GM13976 (cell line): ENCODE data around the gene SSBP2.
"Not testable (repeated sequence)": the region's sequence is repeated elsewhere in the genome, so short reads cannot be mapped to it uniquely, and the experiment has no call there.

Source experiments
- DNase-seq: peaks from one replicate; pipeline ENCODE4 v3.0.0; 2012; ENCODE audit warnings: low spot score
- in situ Hi-C: fragments of 300-500 bp; cut with MboI; formaldehyde crosslinking; loops from one replicate; pipeline ENCODE4 v1.12.0; 2022; ENCODE audit warnings: low sequenced_read_pairs, mixed read lengths, inconsistent platforms; ENCODE audit not compliant: unreplicated experiment
- TF ChIP-seq, protein P1 (sequence below): IDR thresholded peaks from 2 replicates; pipeline ENCODE4 v1.5.1; 2012; ENCODE audit warnings: borderline replicate concordance, mild to moderate bottlenecking; ENCODE audit not compliant: insufficient read depth; ENCODE audit errors: extremely low read depth, missing control alignments, control extremely low read depth

SSBP2 gene

DNA sequence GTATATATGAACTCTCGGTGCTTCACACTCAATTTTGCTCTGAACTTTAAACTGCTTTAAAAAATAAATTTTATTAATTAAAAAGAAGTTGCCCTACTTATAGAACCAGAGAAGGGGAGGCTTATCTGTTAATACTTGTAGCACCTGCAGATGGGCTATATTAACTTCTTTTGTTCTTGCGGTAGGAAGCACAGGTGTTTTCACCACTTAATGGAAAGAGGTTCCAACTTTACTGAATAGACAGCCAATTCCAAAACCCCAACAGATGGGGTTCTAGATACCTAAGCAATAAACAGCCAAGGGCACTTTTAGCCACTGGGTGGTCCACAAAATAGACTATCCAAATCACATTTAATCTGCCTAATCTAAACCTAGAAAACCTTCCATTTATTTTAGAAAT lies 65.4 kb downstream of the SSBP2 start:
- TF ChIP-seq, protein P1, sequence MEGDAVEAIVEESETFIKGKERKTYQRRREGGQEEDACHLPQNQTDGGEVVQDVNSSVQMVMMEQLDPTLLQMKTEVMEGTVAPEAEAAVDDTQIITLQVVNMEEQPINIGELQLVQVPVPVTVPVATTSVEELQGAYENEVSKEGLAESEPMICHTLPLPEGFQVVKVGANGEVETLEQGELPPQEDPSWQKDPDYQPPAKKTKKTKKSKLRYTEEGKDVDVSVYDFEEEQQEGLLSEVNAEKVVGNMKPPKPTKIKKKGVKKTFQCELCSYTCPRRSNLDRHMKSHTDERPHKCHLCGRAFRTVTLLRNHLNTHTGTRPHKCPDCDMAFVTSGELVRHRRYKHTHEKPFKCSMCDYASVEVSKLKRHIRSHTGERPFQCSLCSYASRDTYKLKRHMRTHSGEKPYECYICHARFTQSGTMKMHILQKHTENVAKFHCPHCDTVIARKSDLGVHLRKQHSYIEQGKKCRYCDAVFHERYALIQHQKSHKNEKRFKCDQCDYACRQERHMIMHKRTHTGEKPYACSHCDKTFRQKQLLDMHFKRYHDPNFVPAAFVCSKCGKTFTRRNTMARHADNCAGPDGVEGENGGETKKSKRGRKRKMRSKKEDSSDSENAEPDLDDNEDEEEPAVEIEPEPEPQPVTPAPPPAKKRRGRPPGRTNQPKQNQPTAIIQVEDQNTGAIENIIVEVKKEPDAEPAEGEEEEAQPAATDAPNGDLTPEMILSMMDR: no peak
- in situ Hi-C loops: no loop called here
- no peak for DNase-seq

DNA sequence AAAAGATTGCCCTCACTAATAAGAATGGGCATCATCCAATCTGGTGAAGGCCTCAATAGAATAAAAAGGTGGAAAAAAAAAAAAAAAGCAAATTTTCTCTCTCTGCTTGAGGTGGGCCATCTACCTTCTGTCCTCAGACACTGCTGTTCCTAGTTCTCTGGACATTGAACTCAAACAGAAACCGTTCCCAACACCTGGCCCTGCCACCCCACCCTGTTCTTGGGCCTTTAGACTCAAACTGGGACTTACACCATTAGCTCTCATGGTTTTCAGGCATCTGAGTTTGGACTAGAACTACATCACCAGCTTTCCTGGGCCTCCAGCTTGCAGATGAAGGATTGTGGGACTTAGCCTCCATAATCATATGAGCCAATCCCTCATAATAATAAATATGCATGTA lies 71.0 kb downstream of the SSBP2 start:
- in situ Hi-C loops: no loop called here
- DNase-seq: no peak
- TF ChIP-seq, protein P1: no peak

DNA sequence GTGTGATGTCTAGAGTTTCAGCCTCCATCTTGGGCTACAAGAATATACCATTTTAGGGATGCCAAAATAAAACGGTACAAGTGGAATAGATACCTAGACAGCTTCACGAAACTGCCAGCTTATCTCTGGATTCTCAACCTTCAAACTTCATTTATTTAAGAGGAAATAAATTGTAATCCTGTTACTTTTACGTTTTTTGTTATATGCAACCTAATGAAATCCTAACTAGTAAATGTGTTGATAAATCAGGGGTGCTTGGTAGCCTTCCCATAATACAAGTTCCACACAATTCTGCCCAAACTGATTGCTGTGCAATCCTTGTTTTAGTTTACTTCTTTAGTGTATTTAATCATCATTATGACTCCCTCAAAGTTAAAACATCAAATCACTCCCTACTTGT lies 75.5 kb downstream of the SSBP2 start:
- TF ChIP-seq, protein P1: no peak
- in situ Hi-C loops: no loop called here
- DNase-seq: no peak

DNA sequence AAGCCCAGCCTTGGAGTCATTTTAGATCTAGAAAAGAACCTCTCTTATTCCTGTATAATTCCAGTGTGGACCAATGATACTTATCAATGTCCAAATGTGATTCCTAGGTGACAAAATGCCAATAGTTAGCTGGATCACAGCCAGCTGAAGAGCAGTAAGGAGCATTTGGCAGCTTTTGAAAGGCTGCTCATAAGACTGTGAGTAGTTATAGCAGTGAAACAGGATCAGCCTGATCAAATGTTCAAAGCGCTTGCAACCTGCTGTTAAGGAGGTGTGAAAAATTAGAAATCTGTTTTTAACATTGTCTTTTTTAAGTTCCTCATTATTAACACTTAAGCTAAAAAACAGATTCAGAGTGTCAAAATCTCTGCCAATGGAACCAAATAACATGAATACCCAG lies 85.1 kb downstream of the SSBP2 start:
- TF ChIP-seq, protein P1: no peak
- in situ Hi-C loops: no loop called here
- DNase-seq: no peak

DNA sequence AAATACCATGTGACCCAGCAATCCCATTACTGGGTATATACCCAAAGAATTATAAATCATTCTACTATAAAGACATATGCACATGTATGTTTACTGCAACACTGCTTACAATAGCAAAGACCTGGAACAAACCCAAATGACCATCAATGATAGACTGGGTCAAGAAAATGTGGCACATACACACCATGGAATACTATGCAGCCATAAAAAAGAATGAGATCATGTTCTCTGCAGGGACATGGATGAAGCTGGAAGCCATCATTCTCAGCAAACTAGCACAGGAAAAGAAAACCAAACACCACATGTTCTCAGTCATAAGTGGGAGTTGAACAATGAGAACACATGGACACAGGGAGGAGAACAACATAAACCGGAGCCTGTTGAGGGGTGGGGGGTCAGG lies 90.3 kb downstream of the SSBP2 start:
- DNase-seq, in situ Hi-C loops: not testable (repeated sequence)

DNA sequence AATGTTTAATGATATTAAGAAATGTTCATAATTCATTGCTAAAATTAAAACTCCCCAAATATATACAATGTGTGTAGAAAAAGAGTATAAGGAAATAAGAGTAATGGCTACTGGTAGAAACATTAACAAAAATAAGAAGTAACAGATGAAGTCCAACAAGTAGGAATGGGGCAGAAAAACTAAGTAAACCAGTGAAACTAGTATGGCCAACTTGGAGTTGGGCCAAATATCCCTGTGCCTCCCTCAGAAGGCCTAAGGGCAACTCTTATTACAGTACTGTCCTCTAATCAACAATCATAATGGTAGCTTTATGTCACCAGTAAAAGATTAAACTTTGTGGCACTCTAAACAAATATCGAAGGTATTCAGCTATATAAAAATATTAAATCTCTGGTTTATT lies 93.5 kb downstream of the SSBP2 start:
- DNase-seq: no peak
- in situ Hi-C loops: no loop called here

DNA sequence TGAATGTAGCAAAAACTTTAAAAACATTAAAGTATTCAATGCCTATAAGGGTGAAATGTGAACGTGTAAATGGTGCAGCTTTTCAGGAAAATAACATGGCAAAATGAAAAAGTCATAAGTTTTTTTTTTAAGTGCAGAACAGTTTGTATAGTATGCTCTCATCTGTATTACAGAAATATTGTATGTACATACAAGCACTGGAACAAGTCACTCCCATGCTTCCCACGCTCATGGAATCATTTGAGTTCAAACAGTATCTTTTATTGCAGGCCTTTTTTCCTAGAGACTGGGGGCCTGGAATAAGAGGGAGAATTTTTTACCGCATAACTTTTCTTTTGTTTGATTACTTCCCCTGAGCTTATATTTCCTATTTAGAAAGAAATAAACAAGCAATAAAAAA lies 94.1 kb downstream of the SSBP2 start:
- TF ChIP-seq, protein P1: no peak
- in situ Hi-C loops: no loop called here
- no peak for DNase-seq

More for the DNA sequence above, 93.5 kb downstream of the SSBP2 start:
- TF ChIP-seq, protein P1: no peak
